Measurements from ENCODE around the gene MIOS. TPM values are rescaled to one million over a fixed set of nuclear protein-coding genes. Genes with fewer than 3 reads are reported as not detected.

MIOS gene
- polyA plus RNA-seq, 1 donor (not counting 4 experiments of a cell fraction or from before 2014, with no cell fraction given) = 29.2 TPM

DNA sequence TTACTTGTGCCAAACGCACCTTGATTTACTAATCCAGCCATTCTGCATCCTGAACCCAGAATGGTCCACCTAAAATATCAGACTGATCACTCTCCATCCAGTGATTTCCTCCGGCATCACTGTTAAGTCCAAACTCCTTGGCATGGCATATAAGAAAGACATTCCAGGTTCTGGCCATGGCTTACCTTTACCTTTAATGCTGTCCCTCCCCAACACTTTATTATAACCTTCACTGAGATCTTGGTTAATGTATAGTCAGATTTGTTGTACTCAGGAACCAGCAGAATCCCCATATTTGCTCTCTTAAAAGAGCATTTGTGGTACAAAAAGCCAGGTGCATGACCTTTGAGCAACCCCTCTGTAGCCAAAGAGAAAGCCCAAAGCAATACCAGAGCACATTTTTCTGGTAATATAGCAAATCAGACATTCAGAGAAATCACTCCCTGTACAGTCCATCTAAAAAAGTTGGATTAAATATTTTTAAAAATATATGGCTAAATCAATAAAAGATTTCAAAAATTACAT is 84.1 kb downstream of the MIOS start:
- Histone ChIP-seq H3K9ac (ENCODE audit: control insufficient read depth, extremely low read depth, insufficient read depth, low read length) (no peak overlapping the region), H3K9me1 (ENCODE audit: control insufficient read depth, extremely low read depth, insufficient read depth, low read length) (peaks cover 3% of the 10 kb centered on the region), H3K27ac (ENCODE audit: control insufficient read depth, insufficient read depth, low read length) (no peak overlapping the region), H3K9me3 (ENCODE audit: control insufficient read depth, low read depth, low read length) (no peaks in the 10 kb centered on the region), H3K4me2 (ENCODE audit: control insufficient read depth, extremely low read depth, insufficient read depth, low read depth, low read length) (no peak overlapping the region), H4K20me1 (ENCODE audit: control insufficient read depth, extremely low read depth, insufficient read depth, low read length) (no peaks in the 10 kb centered on the region), H3K4me3 (ENCODE audit: control insufficient read depth in 2 of 3, extremely low read depth in 1 of 3, insufficient read depth in 2 of 3, low read depth in 1 of 3, low read length in 3 of 3) (no peak overlapping the region), H3K79me2 (ENCODE audit: control insufficient read depth, insufficient read depth, low read length) (peaks cover 4% of the 10 kb centered on the region), H3K36me3 (ENCODE audit: control insufficient read depth in 2 of 2, extremely low read depth in 1 of 2, insufficient read depth in 2 of 2, low read length in 2 of 2) (no peaks in the 10 kb centered on the region), H2AFZ (ENCODE audit: control insufficient read depth, low read length) (no peak overlapping the region), H3K4me1 (ENCODE audit: control insufficient read depth, extremely low read depth, insufficient read depth, low read length) (no peaks in the 10 kb centered on the region), H3K27me3 (ENCODE audit: control insufficient read depth, extremely low read depth, insufficient read depth, low read length) (no peaks in the 10 kb centered on the region)
- FAIRE-seq (no peak), DNase-seq (ENCODE audit: low read depth, low spot score) (no peak)
- dilution Hi-C loops (cut with MboI; ENCODE audit: extremely low pct_ligation_motif_present, low sequenced_read_pairs) = no loop called here
- no peak for TF ChIP-seq EZH2 (IDR thresholded peaks at IDR 0.05; ENCODE audit: low read length)
- no peak for TF ChIP-seq CTCF (optimal IDR thresholded peaks at IDR 0.05 in 1 of 3, IDR thresholded peaks at IDR 0.05 in 1 of 3, conservative IDR thresholded peaks at IDR 0.05 in 1 of 3; ENCODE audit: extremely low read depth in 1 of 3, insufficient read depth in 2 of 3, low read length in 3 of 3)

GRCh38 chr7:7651479-7651878 is 84.8 kb downstream of the MIOS start:
- Histone ChIP-seq H4K20me1 (ENCODE audit: control insufficient read depth, extremely low read depth, insufficient read depth, low read length) (no peaks in the 10 kb centered on the region), H3K27ac (ENCODE audit: control insufficient read depth, insufficient read depth, low read length) (no peak overlapping the region), H3K4me2 (ENCODE audit: control insufficient read depth, extremely low read depth, insufficient read depth, low read depth, low read length) (no peak overlapping the region), H3K79me2 (ENCODE audit: control insufficient read depth, insufficient read depth, low read length) (peaks cover 2% of the 10 kb centered on the region), H3K36me3 (ENCODE audit: control insufficient read depth in 2 of 2, extremely low read depth in 1 of 2, insufficient read depth in 2 of 2, low read length in 2 of 2) (no peaks in the 10 kb centered on the region), H3K4me3 (ENCODE audit: control insufficient read depth in 2 of 3, extremely low read depth in 1 of 3, insufficient read depth in 2 of 3, low read depth in 1 of 3, low read length in 3 of 3) (no peak overlapping the region), H3K4me1 (ENCODE audit: control insufficient read depth, extremely low read depth, insufficient read depth, low read length) (no peaks in the 10 kb centered on the region), H3K9me3 (ENCODE audit: control insufficient read depth, low read depth, low read length) (no peaks in the 10 kb centered on the region), H3K9me1 (ENCODE audit: control insufficient read depth, extremely low read depth, insufficient read depth, low read length) (peaks cover 3% of the 10 kb centered on the region), H2AFZ (ENCODE audit: control insufficient read depth, low read length) (no peak overlapping the region), H3K9ac (ENCODE audit: control insufficient read depth, extremely low read depth, insufficient read depth, low read length) (no peak overlapping the region), H3K27me3 (ENCODE audit: control insufficient read depth, extremely low read depth, insufficient read depth, low read length) (no peaks in the 10 kb centered on the region)
- DNase-seq (ENCODE audit: low read depth, low spot score) = no peak
- dilution Hi-C loops (cut with MboI; ENCODE audit: extremely low pct_ligation_motif_present, low sequenced_read_pairs) = no loop called here
- TF ChIP-seq EZH2 (IDR thresholded peaks at IDR 0.05; ENCODE audit: low read length) = no peak
- no peak for TF ChIP-seq CTCF (optimal IDR thresholded peaks at IDR 0.05 in 1 of 3, IDR thresholded peaks at IDR 0.05 in 1 of 3, conservative IDR thresholded peaks at IDR 0.05 in 1 of 3; ENCODE audit: extremely low read depth in 1 of 3, insufficient read depth in 2 of 3, low read length in 3 of 3)
- FAIRE-seq = no peak

Measured in keratinocyte (primary cell).